ENCODE measurements around the gene AHRR. TPM values are rescaled to one million over a fixed set of nuclear protein-coding genes. Genes with fewer than 3 reads are reported as not detected.

AHRR gene
- total RNA-seq, 1 donor: 54.6 TPM

DNA sequence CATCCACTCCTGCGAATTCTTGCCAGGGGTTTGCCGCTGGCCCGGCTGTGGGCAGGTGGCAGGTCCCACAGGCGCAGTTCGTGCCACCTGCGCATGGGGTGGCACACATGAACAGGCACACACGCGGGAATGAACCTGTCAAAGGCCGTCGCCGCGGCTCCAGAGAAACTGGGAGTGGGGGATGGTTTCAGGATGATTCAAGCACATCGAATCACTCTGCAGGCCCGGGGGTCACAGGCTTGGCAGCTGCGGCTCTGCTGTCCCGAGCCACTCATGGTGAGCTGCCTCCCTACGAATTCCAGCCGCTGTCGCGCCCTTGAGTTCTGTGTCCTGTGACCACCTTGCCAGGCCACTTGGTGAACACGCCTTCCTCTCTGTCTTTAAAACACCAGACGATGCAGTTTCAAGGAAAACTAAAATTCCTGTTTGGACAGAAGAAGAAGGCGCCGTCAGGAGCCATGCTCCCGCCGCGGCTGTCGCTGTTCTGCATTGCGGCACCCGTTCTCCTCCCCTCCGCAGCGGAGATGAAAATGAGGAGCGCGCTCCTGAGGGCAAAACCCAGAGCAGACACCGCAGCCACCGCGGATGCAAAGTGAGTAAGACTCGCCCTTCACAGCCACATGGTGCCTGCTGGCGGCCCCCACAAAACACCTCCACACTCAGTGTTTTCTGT is 106.0 kb downstream of the AHRR start:
- peaks cover 82% of the 10 kb centered on the region for H3K36me3 ChIP-seq (ENCODE audit: insufficient read depth, low read length)
- DNase-seq (ENCODE audit: insufficient read length, low spot score, missing footprints): peak; percentile 52
- no peaks in the 10 kb centered on the region for H4K20me1 ChIP-seq (ENCODE audit: insufficient read depth, low read length)
- no peak overlapping the region for H2AFZ ChIP-seq (ENCODE audit: low read length)
- H3K9me3 ChIP-seq (ENCODE audit: low read depth, low read length): no peaks in the 10 kb centered on the region
- peaks cover 6% of the 10 kb centered on the region for H3K79me2 ChIP-seq (ENCODE audit: insufficient read depth, low read length)
- H3K4me1 ChIP-seq (ENCODE audit: insufficient read depth, low read length): peaks cover 18% of the 10 kb centered on the region
- H3K4me2 ChIP-seq (ENCODE audit: insufficient read depth, low read length): no peak overlapping the region
- TF ChIP-seq, protein P1, sequence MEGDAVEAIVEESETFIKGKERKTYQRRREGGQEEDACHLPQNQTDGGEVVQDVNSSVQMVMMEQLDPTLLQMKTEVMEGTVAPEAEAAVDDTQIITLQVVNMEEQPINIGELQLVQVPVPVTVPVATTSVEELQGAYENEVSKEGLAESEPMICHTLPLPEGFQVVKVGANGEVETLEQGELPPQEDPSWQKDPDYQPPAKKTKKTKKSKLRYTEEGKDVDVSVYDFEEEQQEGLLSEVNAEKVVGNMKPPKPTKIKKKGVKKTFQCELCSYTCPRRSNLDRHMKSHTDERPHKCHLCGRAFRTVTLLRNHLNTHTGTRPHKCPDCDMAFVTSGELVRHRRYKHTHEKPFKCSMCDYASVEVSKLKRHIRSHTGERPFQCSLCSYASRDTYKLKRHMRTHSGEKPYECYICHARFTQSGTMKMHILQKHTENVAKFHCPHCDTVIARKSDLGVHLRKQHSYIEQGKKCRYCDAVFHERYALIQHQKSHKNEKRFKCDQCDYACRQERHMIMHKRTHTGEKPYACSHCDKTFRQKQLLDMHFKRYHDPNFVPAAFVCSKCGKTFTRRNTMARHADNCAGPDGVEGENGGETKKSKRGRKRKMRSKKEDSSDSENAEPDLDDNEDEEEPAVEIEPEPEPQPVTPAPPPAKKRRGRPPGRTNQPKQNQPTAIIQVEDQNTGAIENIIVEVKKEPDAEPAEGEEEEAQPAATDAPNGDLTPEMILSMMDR (IDR thresholded peaks at IDR 0.05; ENCODE audit: extremely low read depth, low read depth, low read length): no peak
- no peak overlapping the region for H3K27ac ChIP-seq (ENCODE audit: low read depth, low read length)
- no peaks in the 10 kb centered on the region for H3K27me3 ChIP-seq (ENCODE audit: insufficient read depth, low read length)
- H3K4me3 ChIP-seq (ENCODE audit: insufficient read depth, low read length): no peak overlapping the region

DNA sequence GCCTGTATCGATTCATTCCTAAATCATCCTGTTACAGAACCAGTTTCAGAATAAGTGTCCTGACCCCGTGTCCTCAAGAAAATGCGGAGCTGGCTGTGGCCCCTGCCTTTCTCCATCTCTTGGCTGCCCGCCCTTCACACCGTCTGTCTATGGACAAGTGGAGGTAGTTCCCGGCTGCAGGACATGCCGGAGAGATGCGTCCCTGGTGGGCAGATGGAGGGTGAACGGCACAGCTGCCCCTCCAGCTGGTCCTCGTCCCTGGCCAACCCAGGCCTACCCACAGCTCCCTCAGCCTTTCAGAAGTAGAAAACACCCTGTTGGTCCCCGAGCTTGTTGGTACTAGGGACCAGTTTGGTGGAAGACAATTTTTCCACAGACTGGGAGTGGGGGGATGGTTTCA is 106.7 kb downstream of the AHRR start:
- peak; percentile 54 for DNase-seq (ENCODE audit: insufficient read length, low spot score, missing footprints)
- H4K20me1 ChIP-seq (ENCODE audit: insufficient read depth, low read length): no peaks in the 10 kb centered on the region
- H3K9me3 ChIP-seq (ENCODE audit: low read depth, low read length): no peaks in the 10 kb centered on the region
- peaks cover 18% of the 10 kb centered on the region for H3K4me1 ChIP-seq (ENCODE audit: insufficient read depth, low read length)
- peaks cover 82% of the 10 kb centered on the region for H3K36me3 ChIP-seq (ENCODE audit: insufficient read depth, low read length)
- H3K27ac ChIP-seq (ENCODE audit: low read depth, low read length): no peak overlapping the region
- H3K27me3 ChIP-seq (ENCODE audit: insufficient read depth, low read length): no peaks in the 10 kb centered on the region
- peaks cover 6% of the 10 kb centered on the region for H3K79me2 ChIP-seq (ENCODE audit: insufficient read depth, low read length)
- H2AFZ ChIP-seq (ENCODE audit: low read length): no peak overlapping the region
- H3K4me3 ChIP-seq (ENCODE audit: insufficient read depth, low read length): no peak overlapping the region
- H3K4me2 ChIP-seq (ENCODE audit: insufficient read depth, low read length): no peak overlapping the region
- TF ChIP-seq, protein P1 (IDR thresholded peaks at IDR 0.05; ENCODE audit: extremely low read depth, low read depth, low read length): no peak

DNA sequence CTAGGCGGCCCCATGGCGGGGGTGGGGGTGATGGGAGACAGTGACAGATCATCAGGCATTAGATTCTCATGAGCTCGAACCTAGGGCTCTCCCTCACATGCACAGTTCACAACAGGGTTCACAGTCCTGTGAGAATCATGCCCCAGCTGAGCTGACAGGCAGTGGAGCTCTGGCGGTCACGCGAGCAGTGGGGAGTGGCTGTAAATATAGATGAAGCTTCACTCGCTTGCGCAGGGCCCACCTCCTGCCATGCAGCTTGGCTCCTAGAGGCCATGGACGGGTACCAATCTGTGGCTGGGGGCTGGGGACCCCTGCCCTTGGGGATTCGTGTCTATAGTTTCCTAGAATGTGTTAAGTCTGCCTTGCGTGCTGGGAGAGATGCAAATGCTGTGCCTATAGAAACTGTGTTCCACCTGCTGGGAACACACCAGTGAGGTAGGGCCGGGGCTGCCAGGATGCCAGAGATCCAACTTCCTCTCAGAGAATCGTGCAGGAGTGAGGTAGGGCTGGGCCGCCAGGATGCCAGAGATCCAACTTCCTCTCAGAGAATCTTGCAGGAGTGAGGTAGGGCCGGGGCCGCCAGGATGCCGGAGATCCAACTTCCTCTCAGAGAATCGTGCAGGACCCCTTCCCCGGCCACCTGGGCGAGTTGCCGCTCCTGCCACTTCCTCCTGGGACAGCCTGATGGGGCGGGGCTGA is 107.4 kb downstream of the AHRR start:
- peaks cover 18% of the 10 kb centered on the region for H3K4me1 ChIP-seq (ENCODE audit: insufficient read depth, low read length)
- no peaks in the 10 kb centered on the region for H3K9me3 ChIP-seq (ENCODE audit: low read depth, low read length)
- peak; percentile 70 for DNase-seq (ENCODE audit: insufficient read length, low spot score, missing footprints)
- H3K79me2 ChIP-seq (ENCODE audit: insufficient read depth, low read length): peaks cover 6% of the 10 kb centered on the region
- H3K4me2 ChIP-seq (ENCODE audit: insufficient read depth, low read length): no peak overlapping the region
- H3K27me3 ChIP-seq (ENCODE audit: insufficient read depth, low read length): no peaks in the 10 kb centered on the region
- TF ChIP-seq, protein P1 (IDR thresholded peaks at IDR 0.05; ENCODE audit: extremely low read depth, low read depth, low read length): no peak
- peaks cover 78% of the 10 kb centered on the region for H3K36me3 ChIP-seq (ENCODE audit: insufficient read depth, low read length)
- H2AFZ ChIP-seq (ENCODE audit: low read length): no peak overlapping the region
- H4K20me1 ChIP-seq (ENCODE audit: insufficient read depth, low read length): no peaks in the 10 kb centered on the region
- H3K4me3 ChIP-seq (ENCODE audit: insufficient read depth, low read length): no peak overlapping the region
- peak overlapping the region; percentile 79 for H3K27ac ChIP-seq (ENCODE audit: low read depth, low read length)

DNA sequence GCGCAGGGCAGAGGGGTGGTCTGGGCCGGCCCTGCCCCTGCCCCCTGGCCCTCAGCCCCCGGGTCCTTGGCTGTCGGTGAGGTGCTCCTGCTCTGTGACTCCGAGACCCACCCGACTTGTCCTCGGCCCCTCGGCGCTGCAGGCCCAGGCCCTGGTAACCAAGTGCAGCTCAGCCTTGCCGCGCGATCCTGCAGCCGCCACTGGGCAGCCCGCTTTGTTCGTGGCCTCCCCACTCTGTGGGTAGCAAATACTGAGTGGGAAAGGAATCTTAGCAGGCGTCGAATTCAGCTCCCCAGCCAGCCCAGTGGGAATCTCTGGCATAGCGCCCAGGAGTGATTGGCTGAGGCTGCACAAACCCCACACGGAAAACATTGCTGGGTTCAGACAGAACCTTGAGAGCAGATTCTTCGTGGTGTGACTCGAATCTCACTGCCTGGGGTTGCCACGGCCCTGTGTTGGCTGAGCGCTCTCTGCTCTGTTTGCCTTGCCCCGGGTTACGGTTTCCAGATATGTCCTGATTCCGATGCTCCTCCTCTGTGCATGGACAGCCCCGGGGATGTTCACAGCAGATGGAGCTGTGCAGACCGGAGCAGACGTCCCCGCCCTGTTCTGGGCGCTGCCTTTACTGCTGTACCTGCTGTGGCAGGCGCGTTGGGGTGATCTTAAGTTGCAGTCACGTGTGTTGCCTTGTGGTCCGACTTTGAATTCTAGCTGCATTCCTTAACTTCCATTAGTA is 108.1 kb downstream of the AHRR start:
- Histone ChIP-seq H3K4me1 (ENCODE audit: insufficient read depth, low read length) (peaks cover 13% of the 10 kb centered on the region), H3K4me3 (ENCODE audit: insufficient read depth, low read length) (no peak overlapping the region), H2AFZ (ENCODE audit: low read length) (no peak overlapping the region), H3K79me2 (ENCODE audit: insufficient read depth, low read length) (peaks cover 6% of the 10 kb centered on the region), H3K4me2 (ENCODE audit: insufficient read depth, low read length) (no peak overlapping the region), H3K27me3 (ENCODE audit: insufficient read depth, low read length) (no peaks in the 10 kb centered on the region), H3K9me3 (ENCODE audit: low read depth, low read length) (no peaks in the 10 kb centered on the region), H3K27ac (ENCODE audit: low read depth, low read length) (peak overlapping the region; percentile 79), H4K20me1 (ENCODE audit: insufficient read depth, low read length) (no peaks in the 10 kb centered on the region), H3K36me3 (ENCODE audit: insufficient read depth, low read length) (peaks cover 85% of the 10 kb centered on the region)
- TF ChIP-seq, protein P1 (IDR thresholded peaks at IDR 0.05; ENCODE audit: extremely low read depth, low read depth, low read length): no peak
- DNase-seq (ENCODE audit: insufficient read length, low spot score, missing footprints): peak; percentile 97

Measured in osteoblast (primary cell).